ENCODE results near the gene TTC34.
"Not testable (repeated sequence)": the region's sequence is repeated elsewhere in the genome, so short reads cannot be mapped to it uniquely, and the experiment has no call there.

DNA sequence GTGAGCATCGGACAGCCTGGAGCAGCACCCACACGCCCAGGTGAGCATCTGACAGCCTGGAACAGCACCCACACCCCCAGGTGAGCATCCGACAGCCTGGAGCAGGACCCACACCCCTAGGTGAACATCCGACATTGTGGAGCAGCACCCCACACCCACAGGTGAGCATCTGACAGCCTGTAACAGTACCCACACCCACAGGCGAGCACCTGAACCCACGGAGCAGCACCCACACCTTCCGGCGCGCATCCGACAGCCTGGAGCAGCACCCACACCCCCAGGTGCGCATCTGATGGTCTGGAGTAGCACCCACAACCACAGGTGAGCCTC, 113.2 kb downstream of the TTC34 start:
- TF ChIP-seq POLR2A (IDR thresholded peaks at IDR 0.05), result not testable (repeated sequence)
- TF ChIP-seq, protein P1, sequence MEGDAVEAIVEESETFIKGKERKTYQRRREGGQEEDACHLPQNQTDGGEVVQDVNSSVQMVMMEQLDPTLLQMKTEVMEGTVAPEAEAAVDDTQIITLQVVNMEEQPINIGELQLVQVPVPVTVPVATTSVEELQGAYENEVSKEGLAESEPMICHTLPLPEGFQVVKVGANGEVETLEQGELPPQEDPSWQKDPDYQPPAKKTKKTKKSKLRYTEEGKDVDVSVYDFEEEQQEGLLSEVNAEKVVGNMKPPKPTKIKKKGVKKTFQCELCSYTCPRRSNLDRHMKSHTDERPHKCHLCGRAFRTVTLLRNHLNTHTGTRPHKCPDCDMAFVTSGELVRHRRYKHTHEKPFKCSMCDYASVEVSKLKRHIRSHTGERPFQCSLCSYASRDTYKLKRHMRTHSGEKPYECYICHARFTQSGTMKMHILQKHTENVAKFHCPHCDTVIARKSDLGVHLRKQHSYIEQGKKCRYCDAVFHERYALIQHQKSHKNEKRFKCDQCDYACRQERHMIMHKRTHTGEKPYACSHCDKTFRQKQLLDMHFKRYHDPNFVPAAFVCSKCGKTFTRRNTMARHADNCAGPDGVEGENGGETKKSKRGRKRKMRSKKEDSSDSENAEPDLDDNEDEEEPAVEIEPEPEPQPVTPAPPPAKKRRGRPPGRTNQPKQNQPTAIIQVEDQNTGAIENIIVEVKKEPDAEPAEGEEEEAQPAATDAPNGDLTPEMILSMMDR (IDR thresholded peaks at IDR 0.05), result not testable (repeated sequence)
